Mesothelial cell of epicardium (in vitro differentiated cells): ENCODE data around the gene SH3BGRL3. TPM values are rescaled to one million over a fixed set of nuclear protein-coding genes. Genes with fewer than 3 reads are reported as not detected.

ENCODE experiments used
- DNase-seq, 2 experiments: peaks; one replicate each; pipeline ENCODE4 v3.0.0; 2021; ENCODE audit warnings: low spot score in 2 of 2; ENCODE audit not compliant: unreplicated experiment in 2 of 2
- H3K27ac Mint-ChIP-seq: 2 replicates; pipeline ENCODE4 v1.8.0; 2021; ENCODE audit warnings: mixed read lengths
- H3K27me3 Mint-ChIP-seq: 2 replicates; pipeline ENCODE4 v1.8.0; 2021; ENCODE audit warnings: low read depth, mixed read lengths
- H3K36me3 Mint-ChIP-seq: 2 replicates; pipeline ENCODE4 v1.8.0; 2021; ENCODE audit warnings: mixed read lengths
- H3K4me1 Mint-ChIP-seq: 2 replicates; pipeline ENCODE4 v1.8.0; 2021; ENCODE audit warnings: mixed read lengths
- H3K4me3 Mint-ChIP-seq: 2 replicates; pipeline ENCODE4 v1.8.0; 2021; ENCODE audit warnings: mild to moderate bottlenecking, moderate library complexity, mixed read lengths
- H3K9me3 Mint-ChIP-seq: 2 replicates; pipeline ENCODE4 v1.8.0; 2021; ENCODE audit warnings: mixed read lengths
- total RNA-seq: library from RNA; stranded (reverse); gene quantifications from 3 replicates; pipeline ENCODE4 v1.2.1, GENCODE V29; 2021
- TF ChIP-seq, protein P1 (sequence below): fragments of 200-600 bp; sonication (generic); IDR thresholded peaks from one replicate; pipeline ENCODE4 v1.5.0; 2021; ENCODE audit warnings: antibody characterized with exemption; ENCODE audit not compliant: unreplicated experiment

The SH3BGRL3 gene
- total RNA-seq, 1 donor from 2014 or later, result 35.6 TPM

DNA sequence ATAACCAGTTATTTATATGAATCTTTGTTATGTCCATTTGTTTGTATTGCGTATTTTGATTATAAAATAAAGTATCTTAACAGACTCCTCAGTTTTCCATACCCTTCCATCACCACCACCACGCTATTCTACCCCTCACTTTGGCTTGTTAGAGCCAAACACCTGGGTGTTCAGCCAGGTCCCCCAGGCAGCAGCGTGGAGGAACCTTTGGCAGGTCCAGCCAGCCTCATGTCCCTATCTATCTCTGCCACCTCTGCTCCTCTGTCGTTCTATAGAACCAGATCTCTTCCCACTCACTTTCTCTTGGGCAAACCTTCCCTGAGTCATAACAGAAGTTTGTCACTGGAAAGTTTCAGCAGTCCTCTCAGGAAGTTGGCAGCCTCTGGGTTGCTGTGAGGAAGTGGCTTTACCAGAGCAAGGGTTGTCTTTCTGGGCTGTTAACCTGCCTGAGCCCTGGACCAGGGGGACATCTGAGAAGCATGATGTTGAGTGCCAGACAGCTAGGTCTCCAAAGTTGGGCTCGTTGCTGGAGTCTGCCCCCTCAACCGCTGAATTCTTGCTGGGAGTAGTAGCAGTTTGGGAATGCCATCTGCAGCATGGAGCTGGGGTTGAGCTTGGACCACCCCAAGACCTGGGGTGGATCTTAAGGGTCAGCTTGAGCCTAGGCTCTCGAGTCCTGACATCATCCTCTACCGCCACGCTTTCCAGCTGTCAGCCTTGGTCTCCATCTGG is 996 bp upstream of the SH3BGRL3 start:
- Mint-ChIP-seq H3K27me3 (no peaks in the 10 kb centered on the region), H3K4me1 (peaks cover 29% of the 10 kb centered on the region), H3K9me3 (no peaks in the 10 kb centered on the region), H3K27ac (peak overlapping the region; percentile 88), H3K4me3 (peak overlapping the region; percentile 87), H3K36me3 (peaks cover 10% of the 10 kb centered on the region)
- DNase-seq, result no peak
- TF ChIP-seq, protein P1, sequence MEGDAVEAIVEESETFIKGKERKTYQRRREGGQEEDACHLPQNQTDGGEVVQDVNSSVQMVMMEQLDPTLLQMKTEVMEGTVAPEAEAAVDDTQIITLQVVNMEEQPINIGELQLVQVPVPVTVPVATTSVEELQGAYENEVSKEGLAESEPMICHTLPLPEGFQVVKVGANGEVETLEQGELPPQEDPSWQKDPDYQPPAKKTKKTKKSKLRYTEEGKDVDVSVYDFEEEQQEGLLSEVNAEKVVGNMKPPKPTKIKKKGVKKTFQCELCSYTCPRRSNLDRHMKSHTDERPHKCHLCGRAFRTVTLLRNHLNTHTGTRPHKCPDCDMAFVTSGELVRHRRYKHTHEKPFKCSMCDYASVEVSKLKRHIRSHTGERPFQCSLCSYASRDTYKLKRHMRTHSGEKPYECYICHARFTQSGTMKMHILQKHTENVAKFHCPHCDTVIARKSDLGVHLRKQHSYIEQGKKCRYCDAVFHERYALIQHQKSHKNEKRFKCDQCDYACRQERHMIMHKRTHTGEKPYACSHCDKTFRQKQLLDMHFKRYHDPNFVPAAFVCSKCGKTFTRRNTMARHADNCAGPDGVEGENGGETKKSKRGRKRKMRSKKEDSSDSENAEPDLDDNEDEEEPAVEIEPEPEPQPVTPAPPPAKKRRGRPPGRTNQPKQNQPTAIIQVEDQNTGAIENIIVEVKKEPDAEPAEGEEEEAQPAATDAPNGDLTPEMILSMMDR, result no peak

GRCh38 chr1:26280333-26281042 is 602 bp downstream of the SH3BGRL3 start:
- Mint-ChIP-seq H3K27ac (peak overlapping the region; percentile 47), H3K27me3 (no peaks in the 10 kb centered on the region), H3K9me3 (no peaks in the 10 kb centered on the region), H3K36me3 (peaks cover 3% of the 10 kb centered on the region), H3K4me3 (peak overlapping the region; percentile 87), H3K4me1 (peaks cover 34% of the 10 kb centered on the region)
- no peak for DNase-seq
- TF ChIP-seq, protein P1, result no peak

DNA sequence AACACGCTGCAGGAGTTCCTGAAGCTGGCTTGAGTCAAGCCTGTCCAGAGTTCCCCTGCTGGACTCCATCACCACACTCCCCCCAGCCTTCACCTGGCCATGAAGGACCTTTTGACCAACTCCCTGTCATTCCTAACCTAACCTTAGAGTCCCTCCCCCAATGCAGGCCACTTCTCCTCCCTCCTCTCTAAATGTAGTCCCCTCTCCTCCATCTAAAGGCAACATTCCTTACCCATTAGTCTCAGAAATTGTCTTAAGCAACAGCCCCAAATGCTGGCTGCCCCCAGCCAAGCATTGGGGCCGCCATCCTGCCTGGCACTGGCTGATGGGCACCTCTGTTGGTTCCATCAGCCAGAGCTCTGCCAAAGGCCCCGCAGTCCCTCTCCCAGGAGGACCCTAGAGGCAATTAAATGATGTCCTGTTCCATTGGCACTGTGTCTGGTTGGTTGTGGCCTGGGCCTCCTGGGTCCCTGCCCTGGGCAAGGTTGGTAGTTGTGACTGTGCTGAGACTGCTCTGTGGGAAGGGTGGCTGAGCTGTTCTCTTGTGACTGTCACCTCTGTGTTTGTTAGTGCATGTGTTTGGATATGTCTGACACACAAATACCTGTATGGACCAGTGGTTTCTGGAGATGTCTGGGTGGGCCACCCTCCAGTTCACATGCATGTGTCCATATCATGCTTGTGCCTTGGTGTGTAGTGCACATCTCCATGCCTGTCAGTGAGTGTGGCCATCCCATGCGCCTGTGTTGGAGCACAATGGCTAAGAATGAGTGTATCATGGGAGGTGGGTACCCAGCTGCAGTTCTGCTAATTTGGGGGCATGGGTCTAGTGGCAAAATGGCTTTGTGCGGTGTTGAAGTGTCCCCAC is 1.4 kb downstream of the SH3BGRL3 start:
- DNase-seq, result no peak
- peak overlapping the region; percentile 47 for H3K27ac Mint-ChIP-seq
- no peaks in the 10 kb centered on the region for H3K9me3 Mint-ChIP-seq
- H3K4me3 Mint-ChIP-seq, result peak overlapping the region; percentile 59
- H3K36me3 Mint-ChIP-seq, result peaks cover 1% of the 10 kb centered on the region
- TF ChIP-seq, protein P1, result no peak
- peaks cover 28% of the 10 kb centered on the region for H3K4me1 Mint-ChIP-seq
- no peaks in the 10 kb centered on the region for H3K27me3 Mint-ChIP-seq

- H3K27ac Mint-ChIP-seq, result no peak overlapping the region
- peaks cover 28% of the 10 kb centered on the region for H3K4me1 Mint-ChIP-seq
- TF ChIP-seq, protein P1, result no peak
- H3K27me3 Mint-ChIP-seq, result no peaks in the 10 kb centered on the region
- no peak for DNase-seq
- no peak overlapping the region for H3K4me3 Mint-ChIP-seq
- H3K9me3 Mint-ChIP-seq, result no peaks in the 10 kb centered on the region
- H3K36me3 Mint-ChIP-seq, result peaks cover 1% of the 10 kb centered on the region
Observed at GRCh38 chr1:26281971-26282370, 2.1 kb downstream of the SH3BGRL3 start.

GRCh38 chr1:26282401-26282918 is 2.6 kb downstream of the SH3BGRL3 start:
- no peak overlapping the region for H3K4me3 Mint-ChIP-seq
- H3K27ac Mint-ChIP-seq, result no peak overlapping the region
- TF ChIP-seq, protein P1, result no peak
- H3K4me1 Mint-ChIP-seq, result peaks cover 28% of the 10 kb centered on the region
- no peaks in the 10 kb centered on the region for H3K9me3 Mint-ChIP-seq
- H3K27me3 Mint-ChIP-seq, result no peaks in the 10 kb centered on the region
- H3K36me3 Mint-ChIP-seq, result peaks cover 1% of the 10 kb centered on the region
- no peak for DNase-seq
